Measurements from ENCODE around the gene HARS2. TPM values are rescaled to one million over a fixed set of nuclear protein-coding genes. Genes with fewer than 3 reads are reported as not detected.
A peak's percentile ranks its signal among the peaks of the same experiment; 100 is the strongest.
"Not testable (repeated sequence)": the region's sequence is repeated elsewhere in the genome, so short reads cannot be mapped to it uniquely, and the experiment has no call there.

HARS2 gene, protein sequence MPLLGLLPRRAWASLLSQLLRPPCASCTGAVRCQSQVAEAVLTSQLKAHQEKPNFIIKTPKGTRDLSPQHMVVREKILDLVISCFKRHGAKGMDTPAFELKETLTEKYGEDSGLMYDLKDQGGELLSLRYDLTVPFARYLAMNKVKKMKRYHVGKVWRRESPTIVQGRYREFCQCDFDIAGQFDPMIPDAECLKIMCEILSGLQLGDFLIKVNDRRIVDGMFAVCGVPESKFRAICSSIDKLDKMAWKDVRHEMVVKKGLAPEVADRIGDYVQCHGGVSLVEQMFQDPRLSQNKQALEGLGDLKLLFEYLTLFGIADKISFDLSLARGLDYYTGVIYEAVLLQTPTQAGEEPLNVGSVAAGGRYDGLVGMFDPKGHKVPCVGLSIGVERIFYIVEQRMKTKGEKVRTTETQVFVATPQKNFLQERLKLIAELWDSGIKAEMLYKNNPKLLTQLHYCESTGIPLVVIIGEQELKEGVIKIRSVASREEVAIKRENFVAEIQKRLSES
- 31.6 and 33.9 TPM in 2 replicates for total RNA-seq

DNA sequence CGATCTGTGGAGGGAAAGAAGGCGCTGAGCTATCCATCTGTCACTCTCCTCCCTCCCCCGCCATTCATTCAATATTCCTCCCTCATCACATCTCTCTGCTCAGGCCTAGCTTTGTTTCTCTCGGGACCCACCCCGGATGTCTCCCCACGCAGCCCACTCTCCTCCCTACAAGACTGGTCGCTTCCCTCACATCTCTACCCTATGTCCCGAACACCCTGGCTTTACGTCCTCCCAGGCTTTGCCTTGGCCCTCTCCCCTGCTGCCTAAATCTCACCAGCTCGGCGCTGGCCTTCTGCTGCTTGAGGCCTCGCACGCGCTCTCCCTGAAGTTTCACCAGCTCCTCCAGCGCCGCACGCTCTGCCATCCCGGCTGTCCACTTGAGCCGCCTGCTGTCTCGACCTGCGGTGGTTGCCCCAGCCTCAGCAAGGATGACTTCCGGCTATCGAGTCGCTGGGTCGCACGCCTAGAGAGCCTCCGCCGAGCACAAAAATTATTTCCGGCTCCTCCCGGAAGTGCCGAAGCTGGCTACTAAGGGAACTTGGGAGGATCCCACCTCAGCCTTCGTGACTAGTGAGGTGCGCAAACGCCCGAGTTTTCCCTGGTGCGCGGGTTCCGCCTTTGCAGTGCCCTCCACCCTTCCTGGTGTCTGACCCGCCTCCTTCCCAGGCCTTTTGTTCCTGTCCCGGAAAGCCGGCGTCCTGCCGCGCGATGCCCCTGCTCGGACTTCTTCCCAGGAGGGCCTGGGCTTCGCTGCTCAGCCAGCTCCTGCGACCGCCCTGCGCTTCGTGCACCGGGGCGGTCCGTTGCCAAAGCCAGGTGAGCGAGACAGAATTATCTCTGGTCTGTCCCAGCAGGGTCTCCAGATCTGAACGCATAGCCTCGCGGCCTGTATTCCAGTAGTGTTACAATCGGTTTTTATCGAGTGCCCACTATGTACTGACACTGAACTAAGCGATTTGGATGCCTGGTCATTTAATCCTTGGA, at the start of gene HARS2, which contains the start of gene HARS1:
Gene HARS2 (plus strand): TSS at position 515 of the 984 bp plus-strand sequence. CDS start 194 bp downstream, at position 709.
Gene HARS1 (minus strand): TSS at position 430 of the 984 bp plus-strand sequence. CDS start 66 bp downstream, at position 364.
- Histone ChIP-seq H3K36me3 (ENCODE audit: control insufficient read depth, insufficient read depth, low read length) (peaks cover 3% of the 10 kb centered on the region), H3K27me3 (ENCODE audit: control insufficient read depth, insufficient read depth, low read length) (no peaks in the 10 kb centered on the region), H3K4me3 (ENCODE audit: low read depth, low read length) (peak within 1 kb of the TSS; percentile 76)
- peak; percentile 88 for DNase-seq (ENCODE audit: low read depth)
- TF ChIP-seq, protein P1, sequence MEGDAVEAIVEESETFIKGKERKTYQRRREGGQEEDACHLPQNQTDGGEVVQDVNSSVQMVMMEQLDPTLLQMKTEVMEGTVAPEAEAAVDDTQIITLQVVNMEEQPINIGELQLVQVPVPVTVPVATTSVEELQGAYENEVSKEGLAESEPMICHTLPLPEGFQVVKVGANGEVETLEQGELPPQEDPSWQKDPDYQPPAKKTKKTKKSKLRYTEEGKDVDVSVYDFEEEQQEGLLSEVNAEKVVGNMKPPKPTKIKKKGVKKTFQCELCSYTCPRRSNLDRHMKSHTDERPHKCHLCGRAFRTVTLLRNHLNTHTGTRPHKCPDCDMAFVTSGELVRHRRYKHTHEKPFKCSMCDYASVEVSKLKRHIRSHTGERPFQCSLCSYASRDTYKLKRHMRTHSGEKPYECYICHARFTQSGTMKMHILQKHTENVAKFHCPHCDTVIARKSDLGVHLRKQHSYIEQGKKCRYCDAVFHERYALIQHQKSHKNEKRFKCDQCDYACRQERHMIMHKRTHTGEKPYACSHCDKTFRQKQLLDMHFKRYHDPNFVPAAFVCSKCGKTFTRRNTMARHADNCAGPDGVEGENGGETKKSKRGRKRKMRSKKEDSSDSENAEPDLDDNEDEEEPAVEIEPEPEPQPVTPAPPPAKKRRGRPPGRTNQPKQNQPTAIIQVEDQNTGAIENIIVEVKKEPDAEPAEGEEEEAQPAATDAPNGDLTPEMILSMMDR (IDR thresholded peaks at IDR 0.05; ENCODE audit: insufficient read depth, low read length, poor library complexity, severe bottlenecking), result no peak

DNA sequence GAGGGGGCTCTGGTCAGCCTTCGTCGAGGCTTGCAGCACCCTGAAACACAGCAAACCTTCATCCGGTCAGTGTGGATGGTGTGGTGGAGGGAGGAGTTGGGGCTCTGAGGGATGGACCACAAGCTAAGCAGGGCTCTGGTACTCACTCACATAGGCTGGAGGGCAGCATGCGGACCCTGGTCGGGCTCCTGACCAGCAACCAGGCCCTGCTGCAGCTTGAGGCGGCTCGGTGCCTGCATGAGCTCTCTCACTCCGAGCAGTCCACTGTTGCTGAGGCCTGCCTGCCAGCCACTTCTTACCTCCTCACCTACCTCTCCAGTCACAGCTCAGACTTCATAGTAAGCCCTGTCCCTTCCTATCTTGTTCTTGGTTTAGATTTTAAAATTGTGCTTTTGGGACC, 49.5 kb upstream of the HARS2 start:
- Histone ChIP-seq H3K27me3 (ENCODE audit: control insufficient read depth, insufficient read depth, low read length) (no peaks in the 10 kb centered on the region), H3K36me3 (ENCODE audit: control insufficient read depth, insufficient read depth, low read length) (peaks cover 4% of the 10 kb centered on the region), H3K4me3 (ENCODE audit: low read depth, low read length) (no peak overlapping the region)
- TF ChIP-seq, protein P1 (IDR thresholded peaks at IDR 0.05; ENCODE audit: insufficient read depth, low read length, poor library complexity, severe bottlenecking), result no peak
- no peak for DNase-seq (ENCODE audit: low read depth)

DNA sequence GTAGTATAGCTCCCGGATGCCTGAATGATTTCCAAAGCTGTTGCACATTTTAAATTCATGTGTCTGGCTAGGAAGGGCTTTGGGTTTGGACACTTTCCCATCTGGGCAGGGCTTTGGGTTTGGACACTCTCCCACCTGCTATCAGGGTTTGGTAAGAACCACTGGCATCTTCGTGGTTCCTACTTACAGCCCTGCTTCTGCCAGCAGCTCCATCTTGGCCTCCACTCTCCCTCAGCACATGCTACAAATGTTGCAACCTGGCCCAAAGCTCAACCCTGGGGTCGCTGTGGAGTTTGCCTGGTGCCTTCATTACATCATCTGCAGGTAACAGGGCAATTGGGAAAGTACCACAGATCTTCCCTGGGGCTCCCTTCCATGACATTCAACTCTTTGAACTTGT, 48.5 kb upstream of the HARS2 start:
- TF ChIP-seq, protein P1 (IDR thresholded peaks at IDR 0.05; ENCODE audit: insufficient read depth, low read length, poor library complexity, severe bottlenecking), result no peak

DNA sequence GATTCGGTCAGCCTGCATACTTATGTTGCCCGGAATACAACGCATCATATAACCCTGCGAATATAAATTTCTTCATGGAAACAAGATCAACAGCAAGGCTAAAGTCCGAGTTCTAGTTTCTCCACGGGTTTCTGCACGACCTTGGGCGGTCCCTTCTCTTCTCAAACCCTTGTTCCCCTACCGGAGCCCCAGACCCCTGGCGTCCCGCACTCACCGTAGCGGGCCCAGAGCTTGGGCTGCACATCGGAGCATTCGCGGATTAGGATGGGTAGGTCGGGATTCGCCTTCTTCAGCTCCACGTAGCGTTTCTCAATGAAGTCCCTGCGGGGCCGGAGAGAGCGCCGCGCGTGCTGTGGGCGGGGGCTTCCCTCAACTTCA, 44.2 kb upstream of the HARS2 start:
- DNase-seq (ENCODE audit: low read depth), result no peak
- Histone ChIP-seq H3K27me3 (ENCODE audit: control insufficient read depth, insufficient read depth, low read length) (no peaks in the 10 kb centered on the region), H3K36me3 (ENCODE audit: control insufficient read depth, insufficient read depth, low read length) (peaks cover 3% of the 10 kb centered on the region), H3K4me3 (ENCODE audit: low read depth, low read length) (peak overlapping the region; percentile 92)
- TF ChIP-seq, protein P1 (IDR thresholded peaks at IDR 0.05; ENCODE audit: insufficient read depth, low read length, poor library complexity, severe bottlenecking), result no peak

More for the DNA sequence above, 48.5 kb upstream of the HARS2 start:
- Histone ChIP-seq H3K27me3 (ENCODE audit: control insufficient read depth, insufficient read depth, low read length) (no peaks in the 10 kb centered on the region), H3K4me3 (ENCODE audit: low read depth, low read length) (no peak overlapping the region), H3K36me3 (ENCODE audit: control insufficient read depth, insufficient read depth, low read length) (peaks cover 4% of the 10 kb centered on the region)
- DNase-seq (ENCODE audit: low read depth), result no peak

DNA sequence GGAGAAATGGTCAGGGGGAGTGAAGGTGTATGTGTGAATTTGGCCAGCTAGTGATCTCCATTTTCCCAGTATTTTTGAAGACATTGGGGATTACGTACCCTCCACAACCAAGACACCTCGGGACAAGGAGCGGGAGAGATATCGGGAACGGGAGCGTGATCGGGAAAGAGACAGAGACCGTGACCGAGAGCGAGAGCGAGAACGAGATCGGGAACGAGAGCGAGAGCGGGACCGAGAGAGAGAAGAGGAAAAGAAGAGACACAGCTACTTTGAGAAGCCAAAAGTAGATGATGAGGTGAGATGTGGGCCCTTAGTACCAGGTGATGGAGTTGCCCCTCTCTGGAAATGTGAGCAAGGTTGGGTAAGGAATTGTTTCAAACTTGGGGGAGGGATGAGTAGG, 32.4 kb upstream of the HARS2 start:
- DNase-seq (ENCODE audit: low read depth), result no peak
- Histone ChIP-seq H3K27me3 (ENCODE audit: control insufficient read depth, insufficient read depth, low read length) (no peaks in the 10 kb centered on the region), H3K36me3 (ENCODE audit: control insufficient read depth, insufficient read depth, low read length) (peaks cover 4% of the 10 kb centered on the region), H3K4me3 (ENCODE audit: low read depth, low read length) (no peak overlapping the region)
- TF ChIP-seq, protein P1 (IDR thresholded peaks at IDR 0.05; ENCODE audit: insufficient read depth, low read length, poor library complexity, severe bottlenecking), result no peak

DNA sequence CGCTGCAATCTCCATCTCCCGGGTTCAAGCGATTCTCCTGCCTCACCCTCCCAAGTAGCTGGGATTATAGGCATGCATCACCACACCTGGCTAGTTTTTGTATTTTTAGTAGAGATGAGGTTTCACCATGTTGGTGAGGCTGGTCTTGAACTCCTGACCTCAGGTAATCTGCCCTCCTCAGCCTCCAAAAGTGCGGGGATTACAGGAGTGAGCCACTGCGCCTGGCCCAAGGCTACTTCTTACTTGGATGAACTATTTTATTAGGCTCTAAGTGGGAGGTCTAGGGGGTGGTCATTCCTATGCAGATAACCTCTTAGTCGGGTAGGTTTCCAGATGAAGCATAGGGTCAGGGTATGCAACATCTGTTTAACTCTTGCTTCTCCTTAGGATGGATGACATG, 30.9 kb upstream of the HARS2 start:
- H3K4me3 ChIP-seq (ENCODE audit: low read depth, low read length); H3K36me3 ChIP-seq (ENCODE audit: control insufficient read depth, insufficient read depth, low read length); H3K27me3 ChIP-seq (ENCODE audit: control insufficient read depth, insufficient read depth, low read length); DNase-seq (ENCODE audit: low read depth): not testable (repeated sequence)
